Measurements from ENCODE around the gene CSNK1G3. TPM values are rescaled to one million over a fixed set of nuclear protein-coding genes. Genes with fewer than 3 reads are reported as not detected.

CSNK1G3 gene
- total RNA-seq, 2 donors from 2014 or later: 22.4 to 22.6 TPM

DNA sequence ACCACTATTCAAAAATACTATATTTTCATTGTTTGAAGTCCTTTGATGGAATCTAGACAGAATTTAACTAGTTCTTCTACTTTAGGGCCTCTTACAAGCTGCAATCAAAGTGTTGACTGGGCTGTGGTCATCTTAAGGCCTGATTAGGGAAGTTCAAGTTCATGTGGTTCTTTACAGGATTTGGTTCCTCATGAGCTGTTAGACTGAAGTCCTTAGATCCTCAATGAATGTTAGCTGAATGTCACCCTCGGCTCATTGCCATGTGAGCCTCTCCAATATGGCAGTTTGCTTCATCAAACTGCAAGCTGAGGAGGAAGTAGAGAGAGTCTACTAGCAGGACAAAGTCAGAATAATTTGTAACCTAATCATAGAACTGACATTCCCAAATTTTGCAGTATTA is 135.1 kb downstream of the CSNK1G3 start:
- 69 to 73% methylated on average over 1 of the region's 1 CpG for WGBS, 2 donors

DNA sequence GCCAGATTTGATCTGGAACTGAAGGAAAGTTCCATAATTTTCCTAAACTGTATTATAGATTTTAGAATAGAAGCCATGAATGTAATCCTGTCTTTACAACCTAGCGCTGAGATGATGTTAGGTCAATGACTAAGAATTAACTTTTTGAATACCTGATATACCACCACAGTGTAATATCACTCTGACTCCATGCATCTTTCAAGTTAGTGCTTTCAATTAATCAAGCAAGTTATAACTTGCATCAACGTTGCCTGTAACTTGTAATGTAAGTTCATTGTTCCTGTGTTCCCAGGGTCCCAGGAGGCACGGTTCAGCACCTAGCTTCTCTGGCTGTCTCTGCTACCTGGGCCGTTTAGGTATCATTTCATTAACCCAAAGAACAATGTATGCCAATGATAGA is 139.3 kb downstream of the CSNK1G3 start:
- H3K36me3 ChIP-seq (replicated peaks in 1 of 2; ENCODE audit: insufficient read depth in 1 of 2, low read depth in 2 of 2): no peaks in the 10 kb centered on the region
- ATAC-seq (no peak), DNase-seq (no peak)
- H3K27ac ChIP-seq: no peak overlapping the region
- WGBS, 2 donors: 74 to 79% methylated on average over 4 of the region's 4 CpGs
- no peaks in the 10 kb centered on the region for H3K27me3 ChIP-seq
- H3K9me3 ChIP-seq: no peaks in the 10 kb centered on the region
- H3K4me1 ChIP-seq: no peaks in the 10 kb centered on the region
- intact Hi-C loops (cut with DNase I): no loop called here
- TF ChIP-seq POLR2A (IDR thresholded peaks at IDR 0.05): no peak
- TF ChIP-seq, protein P1, sequence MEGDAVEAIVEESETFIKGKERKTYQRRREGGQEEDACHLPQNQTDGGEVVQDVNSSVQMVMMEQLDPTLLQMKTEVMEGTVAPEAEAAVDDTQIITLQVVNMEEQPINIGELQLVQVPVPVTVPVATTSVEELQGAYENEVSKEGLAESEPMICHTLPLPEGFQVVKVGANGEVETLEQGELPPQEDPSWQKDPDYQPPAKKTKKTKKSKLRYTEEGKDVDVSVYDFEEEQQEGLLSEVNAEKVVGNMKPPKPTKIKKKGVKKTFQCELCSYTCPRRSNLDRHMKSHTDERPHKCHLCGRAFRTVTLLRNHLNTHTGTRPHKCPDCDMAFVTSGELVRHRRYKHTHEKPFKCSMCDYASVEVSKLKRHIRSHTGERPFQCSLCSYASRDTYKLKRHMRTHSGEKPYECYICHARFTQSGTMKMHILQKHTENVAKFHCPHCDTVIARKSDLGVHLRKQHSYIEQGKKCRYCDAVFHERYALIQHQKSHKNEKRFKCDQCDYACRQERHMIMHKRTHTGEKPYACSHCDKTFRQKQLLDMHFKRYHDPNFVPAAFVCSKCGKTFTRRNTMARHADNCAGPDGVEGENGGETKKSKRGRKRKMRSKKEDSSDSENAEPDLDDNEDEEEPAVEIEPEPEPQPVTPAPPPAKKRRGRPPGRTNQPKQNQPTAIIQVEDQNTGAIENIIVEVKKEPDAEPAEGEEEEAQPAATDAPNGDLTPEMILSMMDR (IDR thresholded peaks at IDR 0.05): no peak
- no peak overlapping the region for H3K4me3 ChIP-seq

More for the DNA sequence above, 135.1 kb downstream of the CSNK1G3 start:
- no peak for DNase-seq
- H3K9me3 ChIP-seq: no peaks in the 10 kb centered on the region
- intact Hi-C loops (cut with DNase I): no loop called here
- no peak overlapping the region for H3K27ac ChIP-seq
- no peaks in the 10 kb centered on the region for H3K36me3 ChIP-seq (replicated peaks in 1 of 2; ENCODE audit: insufficient read depth in 1 of 2, low read depth in 2 of 2)
- no peaks in the 10 kb centered on the region for H3K4me1 ChIP-seq
- no peaks in the 10 kb centered on the region for H3K27me3 ChIP-seq
- no peak for ATAC-seq
- no peak overlapping the region for H3K4me3 ChIP-seq
- no peak for TF ChIP-seq POLR2A (IDR thresholded peaks at IDR 0.05)
- TF ChIP-seq, protein P1 (IDR thresholded peaks at IDR 0.05): no peak

DNA sequence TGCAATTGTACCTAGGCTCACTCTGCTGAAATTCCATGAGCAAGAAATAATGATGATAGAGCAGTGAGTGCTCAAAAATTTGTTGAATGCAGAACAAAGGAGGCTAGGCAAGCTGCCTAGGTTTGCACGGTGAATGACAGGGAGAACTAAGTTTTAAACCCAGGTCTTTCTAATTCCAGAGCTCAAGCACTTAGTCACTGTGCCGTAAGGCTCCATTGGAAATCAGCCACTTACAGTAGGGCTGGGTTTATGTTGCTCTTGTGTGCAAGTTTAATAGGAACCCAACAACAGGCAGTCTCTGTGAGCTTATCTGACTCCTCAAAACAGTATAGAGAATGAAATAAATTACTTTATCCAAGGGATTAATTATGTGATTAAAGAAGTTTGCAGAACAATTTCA is 147.0 kb downstream of the CSNK1G3 start:
- DNase-seq: no peak
- no peaks in the 10 kb centered on the region for H3K9me3 ChIP-seq
- no peak overlapping the region for H3K4me3 ChIP-seq
- no peak for ATAC-seq
- no peaks in the 10 kb centered on the region for H3K36me3 ChIP-seq (replicated peaks in 1 of 2; ENCODE audit: insufficient read depth in 1 of 2, low read depth in 2 of 2)
- no peak for TF ChIP-seq POLR2A (IDR thresholded peaks at IDR 0.05)
- TF ChIP-seq, protein P1 (IDR thresholded peaks at IDR 0.05): no peak
- intact Hi-C loops (cut with DNase I): no loop called here
- 88 to 96% methylated on average over 2 of the region's 2 CpGs for WGBS, 2 donors
- no peaks in the 10 kb centered on the region for H3K27me3 ChIP-seq
- H3K27ac ChIP-seq: no peak overlapping the region
- H3K4me1 ChIP-seq: no peaks in the 10 kb centered on the region

DNA sequence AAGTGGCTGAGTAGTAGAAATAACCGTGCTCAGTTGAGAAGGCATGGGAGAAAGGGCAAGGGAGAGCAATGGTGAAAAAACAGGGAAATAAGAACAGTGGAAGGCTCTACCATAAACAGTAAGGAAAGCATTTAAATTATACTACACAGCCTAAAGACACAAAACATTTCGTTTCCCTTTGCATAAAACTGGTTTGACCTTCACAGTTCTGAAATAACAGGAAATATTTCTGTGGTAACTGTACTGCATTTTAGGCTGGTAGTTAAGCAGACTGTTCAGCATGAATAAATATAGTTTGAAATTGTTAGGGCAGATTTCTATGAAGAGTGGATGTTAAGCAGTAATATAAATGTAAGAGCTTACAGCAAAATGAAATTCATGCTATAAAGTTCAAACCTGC is 147.5 kb downstream of the CSNK1G3 start:
- no peak for ATAC-seq
- 50 to 56% methylated on average over 2 of the region's 2 CpGs for WGBS, 2 donors
- Histone ChIP-seq H3K9me3 (no peaks in the 10 kb centered on the region), H3K27ac (no peak overlapping the region), H3K36me3 (replicated peaks in 1 of 2; ENCODE audit: insufficient read depth in 1 of 2, low read depth in 2 of 2) (no peaks in the 10 kb centered on the region), H3K27me3 (no peaks in the 10 kb centered on the region), H3K4me1 (no peaks in the 10 kb centered on the region), H3K4me3 (no peak overlapping the region)
- intact Hi-C loops (cut with DNase I): no loop called here
- no peak for DNase-seq
- TF ChIP-seq POLR2A (IDR thresholded peaks at IDR 0.05): no peak
- TF ChIP-seq, protein P1 (IDR thresholded peaks at IDR 0.05): no peak

DNA sequence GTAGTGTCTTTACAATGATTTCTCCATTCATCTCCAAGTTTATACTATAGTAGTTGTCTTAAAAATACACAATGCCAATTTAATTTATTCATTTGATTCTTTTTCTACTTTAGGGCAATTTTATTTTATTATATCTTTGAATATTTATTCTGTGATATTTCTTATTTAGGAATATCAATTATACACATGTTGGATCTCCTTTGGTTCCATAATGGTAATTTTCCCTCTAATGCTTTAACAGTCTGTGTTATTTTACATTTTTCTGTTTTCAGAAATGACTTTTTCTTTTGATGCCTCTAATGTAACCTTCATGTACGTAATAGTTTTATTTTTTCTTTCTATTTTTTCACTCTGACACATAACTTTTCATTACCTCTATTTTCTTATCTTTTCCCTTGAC is 153.0 kb downstream of the CSNK1G3 start:
- no peaks in the 10 kb centered on the region for H3K9me3 ChIP-seq
- no peaks in the 10 kb centered on the region for H3K36me3 ChIP-seq (replicated peaks in 1 of 2; ENCODE audit: insufficient read depth in 1 of 2, low read depth in 2 of 2)
- DNase-seq: no peak
- 96 to 100% methylated on average over 1 of the region's 1 CpG for WGBS, 2 donors
- H3K4me3 ChIP-seq: no peak overlapping the region
- H3K27ac ChIP-seq: no peak overlapping the region
- TF ChIP-seq, protein P1 (IDR thresholded peaks at IDR 0.05): no peak
- TF ChIP-seq POLR2A (IDR thresholded peaks at IDR 0.05): no peak
- intact Hi-C loops (cut with DNase I): no loop called here
- no peaks in the 10 kb centered on the region for H3K27me3 ChIP-seq
- no peaks in the 10 kb centered on the region for H3K4me1 ChIP-seq
- no peak for ATAC-seq
